GM12801 (cell line): Measurements from ENCODE around the gene IL27RA.

Experiments
- TF ChIP-seq, protein P1 (sequence below): IDR thresholded peaks from one replicate; pipeline ENCODE4 v1.5.1; 2011; ENCODE audit warnings: control low read depth; ENCODE audit not compliant: insufficient read length; ENCODE audit errors: extremely low read depth

Gene IL27RA

GRCh38 chr19:14063105-14063504 lies 31.5 kb downstream of the IL27RA start:
- TF ChIP-seq, protein P1, sequence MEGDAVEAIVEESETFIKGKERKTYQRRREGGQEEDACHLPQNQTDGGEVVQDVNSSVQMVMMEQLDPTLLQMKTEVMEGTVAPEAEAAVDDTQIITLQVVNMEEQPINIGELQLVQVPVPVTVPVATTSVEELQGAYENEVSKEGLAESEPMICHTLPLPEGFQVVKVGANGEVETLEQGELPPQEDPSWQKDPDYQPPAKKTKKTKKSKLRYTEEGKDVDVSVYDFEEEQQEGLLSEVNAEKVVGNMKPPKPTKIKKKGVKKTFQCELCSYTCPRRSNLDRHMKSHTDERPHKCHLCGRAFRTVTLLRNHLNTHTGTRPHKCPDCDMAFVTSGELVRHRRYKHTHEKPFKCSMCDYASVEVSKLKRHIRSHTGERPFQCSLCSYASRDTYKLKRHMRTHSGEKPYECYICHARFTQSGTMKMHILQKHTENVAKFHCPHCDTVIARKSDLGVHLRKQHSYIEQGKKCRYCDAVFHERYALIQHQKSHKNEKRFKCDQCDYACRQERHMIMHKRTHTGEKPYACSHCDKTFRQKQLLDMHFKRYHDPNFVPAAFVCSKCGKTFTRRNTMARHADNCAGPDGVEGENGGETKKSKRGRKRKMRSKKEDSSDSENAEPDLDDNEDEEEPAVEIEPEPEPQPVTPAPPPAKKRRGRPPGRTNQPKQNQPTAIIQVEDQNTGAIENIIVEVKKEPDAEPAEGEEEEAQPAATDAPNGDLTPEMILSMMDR, result no peak

DNA sequence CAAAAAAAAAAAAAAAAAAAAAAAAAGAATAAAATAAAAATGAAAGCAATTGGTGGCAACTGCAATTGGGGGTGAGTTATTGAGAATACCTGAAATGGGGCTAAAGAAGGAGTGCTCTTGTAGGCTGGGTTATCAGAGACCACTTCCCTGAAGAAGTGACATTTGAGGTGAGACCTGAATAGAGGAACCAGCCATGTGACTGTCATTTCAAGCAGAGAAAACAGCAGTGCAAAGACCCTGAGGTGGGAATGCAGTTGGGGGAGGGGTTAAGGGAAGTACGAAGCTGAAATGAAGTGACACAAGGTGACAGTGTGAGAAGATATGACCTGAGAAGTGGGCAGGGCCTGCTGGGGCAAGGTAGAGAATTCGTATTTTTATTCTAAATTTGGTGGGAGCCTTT lies 34.6 kb downstream of the IL27RA start:
- TF ChIP-seq, protein P1, result no peak

GRCh38 chr19:14070268-14071050 lies 38.9 kb downstream of the IL27RA start:
- TF ChIP-seq, protein P1, result no peak

GRCh38 chr19:14072535-14073260 lies 41.1 kb downstream of the IL27RA start, which contains the start of gene MISP3:
Gene MISP3, plus strand, starts transcription at chr19:14072786. Its CDS starts 524 bp downstream, at chr19:14073310.
- TF ChIP-seq, protein P1, result no peak

GRCh38 chr19:14073261-14073924 lies 41.8 kb downstream of the IL27RA start:
- TF ChIP-seq, protein P1, result no peak

GRCh38 chr19:14073925-14074838 lies 42.6 kb downstream of the IL27RA start:
- TF ChIP-seq, protein P1, result no peak
